GM12878 (cell line): Measurements from ENCODE around the gene SPSB2. TPM values are rescaled to one million over a fixed set of nuclear protein-coding genes. Genes with fewer than 3 reads are reported as not detected.

ENCODE experiments used
- ASH2L ChIP-seq: fragments of 300-600, 200-600 bp; sonication (generic); IDR thresholded peaks from 2 replicates; pipeline ENCODE4 v1.6.1; 2017; ENCODE audit warnings: low read depth, mild to moderate bottlenecking, borderline replicate concordance
- CBX3 ChIP-seq: fragments of 200-600 bp; sonication (generic); IDR thresholded peaks from 2 replicates; pipeline ENCODE4 v1.6.1; 2016; ENCODE audit warnings: low read depth, borderline replicate concordance
- ETV6 ChIP-seq, 2 experiments: fragments of 450-650 bp in 1 of 2; IDR thresholded peaks in 1 of 2; conservative IDR thresholded peaks in 1 of 2; 2 replicates each; pipeline ENCODE4 v1.6.1; 2014; ENCODE audit warnings: antibody characterized with exemption in 1 of 2, borderline replicate concordance in 1 of 2, low read depth in 1 of 2, mild to moderate bottlenecking in 1 of 2, moderate library complexity in 1 of 2
- FOXK2 ChIP-seq: fragments of 450-650 bp; IDR thresholded peaks from 2 replicates; pipeline ENCODE4 v1.6.1; 2017; ENCODE audit warnings: mild to moderate bottlenecking, moderate library complexity
- FOXM1 ChIP-seq: IDR thresholded peaks from 2 replicates; pipeline ENCODE4 v1.6.1; 2012; ENCODE audit warnings: low read depth, mild to moderate bottlenecking, inconsistent platforms, low read length, moderate library complexity
- GABPA ChIP-seq: IDR thresholded peaks from 2 replicates; pipeline ENCODE4 v1.6.1; 2014; ENCODE audit warnings: antibody characterized with exemption, low read depth, mild to moderate bottlenecking, inconsistent platforms
- MTA2 ChIP-seq: fragments of 450-650 bp; IDR thresholded peaks from 2 replicates; pipeline ENCODE4 v1.6.1; 2016; ENCODE audit warnings: low read depth, mild to moderate bottlenecking, moderate library complexity
- NRF1 ChIP-seq: conservative IDR thresholded peaks from 2 replicates; pipeline ENCODE4 v1.6.1; 2011; ENCODE audit warnings: mild to moderate bottlenecking, low read depth, low read length, improper control_type of control experiment
- RCOR1 ChIP-seq: conservative IDR thresholded peaks from 2 replicates; pipeline ENCODE4 v1.6.1; 2012; ENCODE audit warnings: low read depth, low read length, improper control_type of control experiment
- RELA ChIP-seq: fragments of 450-650 bp; IDR thresholded peaks from 2 replicates; pipeline ENCODE4 v1.8.0; 2014; ENCODE audit warnings: borderline replicate concordance; ENCODE audit not compliant: partially characterized antibody
- SIN3A ChIP-seq: IDR thresholded peaks from 2 replicates; pipeline ENCODE4 v1.6.1; 2012; ENCODE audit warnings: low read depth, low read length, improper control_type of control experiment
- SMARCA5 ChIP-seq: fragments of 450-650 bp; IDR thresholded peaks from 2 replicates; pipeline ENCODE4 v1.6.1; 2017; ENCODE audit warnings: mild to moderate bottlenecking
- SP1 ChIP-seq: IDR thresholded peaks from one replicate; pipeline ENCODE4 v1.6.1; 2011; ENCODE audit warnings: low read depth, low read length
- TCF7 ChIP-seq: IDR thresholded peaks from 2 replicates; pipeline ENCODE4 v1.6.1; 2014; ENCODE audit warnings: antibody characterized with exemption, borderline replicate concordance
- ZBTB33 ChIP-seq: fragments of 450-650 bp; IDR thresholded peaks from 2 replicates; pipeline ENCODE4 v1.6.1; 2017; ENCODE audit warnings: mild to moderate bottlenecking
- ZNF207 ChIP-seq: fragments of 450-650 bp; IDR thresholded peaks from 2 replicates; pipeline ENCODE4 v1.6.1; 2014; ENCODE audit warnings: antibody characterized with exemption, mild to moderate bottlenecking, borderline replicate concordance
- ZNF217 ChIP-seq: fragments of 450-650 bp; IDR thresholded peaks from 2 replicates; pipeline ENCODE4 v1.6.1; 2017; ENCODE audit warnings: antibody characterized with exemption, mild to moderate bottlenecking
- polyA plus RNA-seq, 11 experiments: library from polyadenylated mRNA; depleted of rRNA in 4 of 11; unstranded in 6 of 11; stranded (reverse) in 5 of 11; fragments of >200 nt; fragmentation: Nextera tagmentation in 4 of 11; fragmentation: Illumina TruSeq in 1 of 11; extraction: Ambion mirVana in 4 of 11; extraction: Trizol in 1 of 11; gene quantifications; 1 replicate in 1 of 11; 2 replicates in 10 of 11; pipeline versions ENCODE4 v1.2.1 to v1.2.3, GENCODE V29; 2011 to 2016; ENCODE audit warnings: inconsistent platforms in 2 of 11, missing spikeins in 2 of 11, low read depth in 1 of 11
- total RNA-seq, 4 experiments: library from RNA; depleted of rRNA in 3 of 4; stranded (reverse); fragments of >200 nt in 3 of 4; fragmentation: Illumina TruSeq in 1 of 4; extraction: Trizol in 1 of 4; gene quantifications; 2 replicates each; pipeline versions ENCODE4 v1.2.1 to v1.2.3, GENCODE V29; 2013 to 2021
- TF ChIP-seq, protein P1 (sequence below): IDR thresholded peaks from 2 replicates; pipeline ENCODE4 v1.6.1; 2011; ENCODE audit warnings: mild to moderate bottlenecking, low read depth, low read length, moderate library complexity; ENCODE audit not compliant: insufficient replicate concordance
- TF ChIP-seq, protein P2 (sequence below): fragments of 450-650 bp; IDR thresholded peaks from 2 replicates; pipeline ENCODE4 v1.6.1; 2016; ENCODE audit warnings: mild to moderate bottlenecking
- TF ChIP-seq, protein P3 (sequence below): fragments of 150-350 bp; IDR thresholded peaks from 2 replicates; pipeline ENCODE4 v1.6.1; 2014; ENCODE audit warnings: mild to moderate bottlenecking, low read depth, low read length
- TF ChIP-seq, protein P4 (sequence below): fragments of 450-650 bp; IDR thresholded peaks from 2 replicates; pipeline ENCODE4 v1.6.1; 2017; ENCODE audit warnings: mild to moderate bottlenecking, low read depth, inconsistent platforms; ENCODE audit not compliant: poor library complexity, severe bottlenecking

Gene SPSB2
- total and polyA plus RNA-seq, 10 of the 15 experiments (the other 5 are each of a cell fraction or from before 2014, with no cell fraction given): 0.08 to 5.6 (median 2.7) TPM

DNA sequence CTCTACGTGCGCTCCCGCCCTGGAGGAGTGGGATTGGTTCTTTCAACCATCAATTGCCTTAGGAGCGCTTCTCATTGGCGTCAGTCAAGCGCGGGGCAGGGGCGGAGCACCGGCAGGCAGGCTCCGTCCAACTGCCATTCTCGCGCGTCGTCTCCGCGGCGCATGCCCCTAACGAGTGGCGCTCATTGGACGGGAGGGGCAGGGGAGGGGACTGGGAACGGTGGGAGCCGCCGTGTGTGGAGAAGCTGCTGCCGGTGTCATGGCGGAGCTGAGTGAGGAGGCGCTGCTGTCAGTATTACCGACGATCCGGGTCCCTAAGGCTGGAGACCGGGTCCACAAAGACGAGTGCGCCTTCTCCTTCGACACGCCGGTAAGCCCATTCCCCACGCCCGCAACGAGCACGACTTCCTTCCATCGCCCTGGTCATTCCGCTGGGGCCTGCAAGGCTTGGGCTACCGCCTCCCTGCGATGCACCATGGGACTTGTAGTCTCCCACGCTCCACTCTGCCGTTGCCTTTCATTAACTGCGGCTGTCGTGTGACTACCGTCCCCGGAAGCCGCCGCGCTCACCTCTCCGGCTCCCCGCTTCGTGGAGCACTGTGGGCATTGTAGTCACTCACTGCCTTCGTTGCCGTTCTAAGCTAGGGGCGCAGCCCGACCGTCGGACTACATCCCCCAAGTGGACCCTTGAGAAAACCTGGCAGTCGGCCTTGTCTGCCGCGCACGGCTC, 21.0 kb downstream of the SPSB2 start, which contains the start of gene USP5 (continued):
- TF ChIP-seq ASH2L (no peak), ZNF207 (peak; percentile 90), FOXK2 (0 out of 2 replicates have a peak, but pooled peaks have one; percentile 14), RCOR1 (no peak), CBX3 (no peak), FOXM1 (no peak), ETV6 (conservative IDR thresholded peaks at IDR 0.05 in 1 of 2, IDR thresholded peaks at IDR 0.05 in 1 of 2; ENCODE audit: borderline replicate concordance in 1 of 2, low read depth in 1 of 2) (no peak), TCF7 (no peak), GABPA (peak; percentile 97), MTA2 (no peak; the same call in 1 of the 2 replicates), NRF1 (peak; percentile 60), SMARCA5 (no peak), ZNF217 (no peak), RELA (peak; percentile 81), SIN3A (0 out of 2 replicates have a peak, but pooled peaks have one; percentile 58), SP1 (peak; percentile 93), ZBTB33 (0 out of 2 replicates have a peak, but pooled peaks have one; percentile 39)
- TF ChIP-seq, protein P1, sequence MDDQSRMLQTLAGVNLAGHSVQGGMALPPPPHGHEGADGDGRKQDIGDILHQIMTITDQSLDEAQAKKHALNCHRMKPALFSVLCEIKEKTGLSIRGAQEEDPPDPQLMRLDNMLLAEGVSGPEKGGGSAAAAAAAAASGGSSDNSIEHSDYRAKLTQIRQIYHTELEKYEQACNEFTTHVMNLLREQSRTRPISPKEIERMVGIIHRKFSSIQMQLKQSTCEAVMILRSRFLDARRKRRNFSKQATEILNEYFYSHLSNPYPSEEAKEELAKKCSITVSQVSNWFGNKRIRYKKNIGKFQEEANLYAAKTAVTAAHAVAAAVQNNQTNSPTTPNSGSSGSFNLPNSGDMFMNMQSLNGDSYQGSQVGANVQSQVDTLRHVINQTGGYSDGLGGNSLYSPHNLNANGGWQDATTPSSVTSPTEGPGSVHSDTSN: peak; percentile 94
- TF ChIP-seq, protein P2, sequence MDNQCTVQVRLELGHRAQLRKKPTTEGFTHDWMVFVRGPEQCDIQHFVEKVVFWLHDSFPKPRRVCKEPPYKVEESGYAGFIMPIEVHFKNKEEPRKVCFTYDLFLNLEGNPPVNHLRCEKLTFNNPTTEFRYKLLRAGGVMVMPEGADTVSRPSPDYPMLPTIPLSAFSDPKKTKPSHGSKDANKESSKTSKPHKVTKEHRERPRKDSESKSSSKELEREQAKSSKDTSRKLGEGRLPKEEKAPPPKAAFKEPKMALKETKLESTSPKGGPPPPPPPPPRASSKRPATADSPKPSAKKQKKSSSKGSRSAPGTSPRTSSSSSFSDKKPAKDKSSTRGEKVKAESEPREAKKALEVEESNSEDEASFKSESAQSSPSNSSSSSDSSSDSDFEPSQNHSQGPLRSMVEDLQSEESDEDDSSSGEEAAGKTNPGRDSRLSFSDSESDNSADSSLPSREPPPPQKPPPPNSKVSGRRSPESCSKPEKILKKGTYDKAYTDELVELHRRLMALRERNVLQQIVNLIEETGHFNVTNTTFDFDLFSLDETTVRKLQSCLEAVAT: 0 out of 2 replicates have a peak, but pooled peaks have one; percentile 24
- TF ChIP-seq, protein P3, sequence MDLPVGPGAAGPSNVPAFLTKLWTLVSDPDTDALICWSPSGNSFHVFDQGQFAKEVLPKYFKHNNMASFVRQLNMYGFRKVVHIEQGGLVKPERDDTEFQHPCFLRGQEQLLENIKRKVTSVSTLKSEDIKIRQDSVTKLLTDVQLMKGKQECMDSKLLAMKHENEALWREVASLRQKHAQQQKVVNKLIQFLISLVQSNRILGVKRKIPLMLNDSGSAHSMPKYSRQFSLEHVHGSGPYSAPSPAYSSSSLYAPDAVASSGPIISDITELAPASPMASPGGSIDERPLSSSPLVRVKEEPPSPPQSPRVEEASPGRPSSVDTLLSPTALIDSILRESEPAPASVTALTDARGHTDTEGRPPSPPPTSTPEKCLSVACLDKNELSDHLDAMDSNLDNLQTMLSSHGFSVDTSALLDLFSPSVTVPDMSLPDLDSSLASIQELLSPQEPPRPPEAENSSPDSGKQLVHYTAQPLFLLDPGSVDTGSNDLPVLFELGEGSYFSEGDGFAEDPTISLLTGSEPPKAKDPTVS: no peak
- TF ChIP-seq, protein P4, sequence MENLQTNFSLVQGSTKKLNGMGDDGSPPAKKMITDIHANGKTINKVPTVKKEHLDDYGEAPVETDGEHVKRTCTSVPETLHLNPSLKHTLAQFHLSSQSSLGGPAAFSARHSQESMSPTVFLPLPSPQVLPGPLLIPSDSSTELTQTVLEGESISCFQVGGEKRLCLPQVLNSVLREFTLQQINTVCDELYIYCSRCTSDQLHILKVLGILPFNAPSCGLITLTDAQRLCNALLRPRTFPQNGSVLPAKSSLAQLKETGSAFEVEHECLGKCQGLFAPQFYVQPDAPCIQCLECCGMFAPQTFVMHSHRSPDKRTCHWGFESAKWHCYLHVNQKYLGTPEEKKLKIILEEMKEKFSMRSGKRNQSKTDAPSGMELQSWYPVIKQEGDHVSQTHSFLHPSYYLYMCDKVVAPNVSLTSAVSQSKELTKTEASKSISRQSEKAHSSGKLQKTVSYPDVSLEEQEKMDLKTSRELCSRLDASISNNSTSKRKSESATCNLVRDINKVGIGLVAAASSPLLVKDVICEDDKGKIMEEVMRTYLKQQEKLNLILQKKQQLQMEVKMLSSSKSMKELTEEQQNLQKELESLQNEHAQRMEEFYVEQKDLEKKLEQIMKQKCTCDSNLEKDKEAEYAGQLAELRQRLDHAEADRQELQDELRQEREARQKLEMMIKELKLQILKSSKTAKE: no peak
